HEK293 (cell line): ENCODE data around the gene CACNA2D4.

Experiments
- CTCF ChIA-PET: fragments of 350-600 bp; formaldehyde crosslinking; extraction: SDS; loops from one replicate; lab custom pipeline; 2021; ENCODE audit warnings: antibody characterized with exemption; lab: Yijun Ruan, JAX
- POLR2A ChIA-PET: fragments of 300-600 bp; formaldehyde crosslinking; extraction: SDS; loops from one replicate; lab custom pipeline; 2020; ENCODE audit warnings: antibody characterized with exemption, inconsistent platforms; lab: Yijun Ruan, JAX
- H3K27ac ChIP-seq: fragments of 200-500 bp; sonication (Bioruptor generic); 2 replicates; pipeline ENCODE4 v1.5.1; 2014; ENCODE audit warnings: low read depth, low read length, control low read depth, inconsistent platforms; ENCODE audit errors: extremely low read depth
- H3K36me3 ChIP-seq, 2 experiments: fragments of 200-500 bp in 1 of 2; sonication (Bioruptor generic) in 1 of 2; 1 replicate in 1 of 2; 2 replicates in 1 of 2; pipeline ENCODE4 v1.5.1; 2014 to 2017; ENCODE audit warnings: inconsistent platforms in 2 of 2, low read length in 2 of 2; ENCODE audit not compliant: control insufficient read depth in 2 of 2, insufficient read depth in 1 of 2
- H3K4me1 ChIP-seq: fragments of 200-500 bp; sonication (Bioruptor generic); 2 replicates; pipeline ENCODE4 v1.5.1; 2014; ENCODE audit warnings: mild to moderate bottlenecking, low read length, inconsistent platforms; ENCODE audit not compliant: control insufficient read depth, insufficient read depth
- H3K4me3 ChIP-seq: 2 replicates; pipeline ENCODE4 v1.5.1; 2011; ENCODE audit warnings: low read depth, mild to moderate bottlenecking, control low read depth, low read length, moderate library complexity
- H3K9me3 ChIP-seq: fragments of 200-500 bp; sonication (Bioruptor generic); 2 replicates; pipeline ENCODE4 v1.5.1; 2014; ENCODE audit warnings: low read depth, low read length, inconsistent platforms; ENCODE audit not compliant: control insufficient read depth, insufficient read depth
- HOXA7 ChIP-seq: sonication (generic); formaldehyde crosslinking; IDR thresholded peaks from 2 replicates; pipeline ENCODE4 v1.8.1; 2022; ENCODE audit warnings: missing genetic modification reagents, borderline replicate concordance
- MYNN ChIP-seq: fragments of 450-650 bp; formaldehyde crosslinking; IDR thresholded peaks from 2 replicates; pipeline ENCODE4 v1.5.1; 2016; ENCODE audit warnings: missing biosample characterization, missing genetic modification characterization, borderline replicate concordance
- RBAK ChIP-seq: fragments of 450-650 bp; formaldehyde crosslinking; IDR thresholded peaks from 2 replicates; pipeline ENCODE4 v1.5.1; 2016; ENCODE audit warnings: missing biosample characterization, missing genetic modification characterization
- YY1 ChIP-seq: fragments of 450-650 bp; formaldehyde crosslinking; IDR thresholded peaks from 2 replicates; pipeline ENCODE4 v1.5.1; 2018; ENCODE audit warnings: missing biosample characterization, missing genetic modification characterization
- ZBTB21 ChIP-seq: fragments of 450-650 bp; formaldehyde crosslinking; IDR thresholded peaks from 2 replicates; pipeline ENCODE4 v1.5.1; 2017; ENCODE audit warnings: missing biosample characterization, missing genetic modification characterization
- ZEB2 ChIP-seq: fragments of 450-650 bp; formaldehyde crosslinking; IDR thresholded peaks from 2 replicates; pipeline ENCODE4 v1.5.1; 2016; ENCODE audit warnings: missing biosample characterization, missing genetic modification characterization
- ZNF10 ChIP-seq: fragments of 450-650 bp; formaldehyde crosslinking; IDR thresholded peaks from 2 replicates; pipeline ENCODE4 v1.5.1; 2017; ENCODE audit warnings: missing biosample characterization, missing genetic modification characterization
- ZNF169 ChIP-seq: fragments of 450-650 bp; formaldehyde crosslinking; IDR thresholded peaks from 2 replicates; pipeline ENCODE4 v1.5.1; 2016; ENCODE audit warnings: missing biosample characterization, missing genetic modification characterization
- ZNF24 ChIP-seq: fragments of 450-650 bp; formaldehyde crosslinking; IDR thresholded peaks from 2 replicates; pipeline ENCODE4 v1.5.1; 2016; ENCODE audit warnings: missing biosample characterization, missing genetic modification characterization
- ZNF324 ChIP-seq: fragments of 450-650 bp; formaldehyde crosslinking; IDR thresholded peaks from 2 replicates; pipeline ENCODE4 v1.5.1; 2016; ENCODE audit warnings: missing biosample characterization, missing genetic modification characterization
- ZNF391 ChIP-seq: fragments of 450-650 bp; formaldehyde crosslinking; IDR thresholded peaks from 2 replicates; pipeline ENCODE4 v1.5.1; 2016; ENCODE audit warnings: low read depth, missing biosample characterization, missing genetic modification characterization, borderline replicate concordance
- ZNF394 ChIP-seq: fragments of 450-650 bp; formaldehyde crosslinking; IDR thresholded peaks from 2 replicates; pipeline ENCODE4 v1.5.1; 2016; ENCODE audit warnings: missing biosample characterization, missing genetic modification characterization, mild to moderate bottlenecking, moderate library complexity, borderline replicate concordance
- ZNF473 ChIP-seq: fragments of 450-650 bp; formaldehyde crosslinking; IDR thresholded peaks from 2 replicates; pipeline ENCODE4 v1.5.1; 2017; ENCODE audit warnings: missing biosample characterization, missing genetic modification characterization
- ZNF521 ChIP-seq: fragments of 450-650 bp; formaldehyde crosslinking; IDR thresholded peaks from 2 replicates; pipeline ENCODE4 v1.5.1; 2017; ENCODE audit warnings: missing biosample characterization, mild to moderate bottlenecking, missing genetic modification characterization
- ZNF596 ChIP-seq: fragments of 450-650 bp; IDR thresholded peaks from 2 replicates; pipeline ENCODE4 v1.5.0; 2018; ENCODE audit warnings: missing biosample characterization, mild to moderate bottlenecking, missing genetic modification characterization, moderate library complexity
- ZNF76 ChIP-seq: fragments of 450-650 bp; formaldehyde crosslinking; IDR thresholded peaks from 2 replicates; pipeline ENCODE4; 2016; ENCODE audit warnings: low read depth, missing biosample characterization, missing genetic modification characterization, borderline replicate concordance
- ZNF768 ChIP-seq: fragments of 450-650 bp; formaldehyde crosslinking; IDR thresholded peaks from 2 replicates; pipeline ENCODE4 v1.5.1; 2018; ENCODE audit warnings: missing biosample characterization, mild to moderate bottlenecking, missing genetic modification characterization
- ZNF776 ChIP-seq: fragments of 450-650 bp; formaldehyde crosslinking; IDR thresholded peaks from 2 replicates; pipeline ENCODE4 v1.5.0; 2017; ENCODE audit warnings: missing biosample characterization, missing genetic modification characterization, borderline replicate concordance
- ZNF792 ChIP-seq: fragments of 450-650 bp; formaldehyde crosslinking; IDR thresholded peaks from 2 replicates; pipeline ENCODE4 v1.5.1; 2016; ENCODE audit warnings: missing biosample characterization, missing genetic modification characterization
- TF ChIP-seq, protein P1 (sequence below): fragments of 450-650 bp; formaldehyde crosslinking; conservative IDR thresholded peaks from 2 replicates; pipeline ENCODE4 v1.5.1; 2016; ENCODE audit warnings: low read depth, missing biosample characterization, missing genetic modification characterization
- TF ChIP-seq, protein P2 (sequence below): fragments of 450-650 bp; formaldehyde crosslinking; IDR thresholded peaks from 2 replicates; pipeline ENCODE4 v1.5.1; 2016; ENCODE audit warnings: missing biosample characterization, missing genetic modification characterization, borderline replicate concordance

The CACNA2D4 gene

DNA sequence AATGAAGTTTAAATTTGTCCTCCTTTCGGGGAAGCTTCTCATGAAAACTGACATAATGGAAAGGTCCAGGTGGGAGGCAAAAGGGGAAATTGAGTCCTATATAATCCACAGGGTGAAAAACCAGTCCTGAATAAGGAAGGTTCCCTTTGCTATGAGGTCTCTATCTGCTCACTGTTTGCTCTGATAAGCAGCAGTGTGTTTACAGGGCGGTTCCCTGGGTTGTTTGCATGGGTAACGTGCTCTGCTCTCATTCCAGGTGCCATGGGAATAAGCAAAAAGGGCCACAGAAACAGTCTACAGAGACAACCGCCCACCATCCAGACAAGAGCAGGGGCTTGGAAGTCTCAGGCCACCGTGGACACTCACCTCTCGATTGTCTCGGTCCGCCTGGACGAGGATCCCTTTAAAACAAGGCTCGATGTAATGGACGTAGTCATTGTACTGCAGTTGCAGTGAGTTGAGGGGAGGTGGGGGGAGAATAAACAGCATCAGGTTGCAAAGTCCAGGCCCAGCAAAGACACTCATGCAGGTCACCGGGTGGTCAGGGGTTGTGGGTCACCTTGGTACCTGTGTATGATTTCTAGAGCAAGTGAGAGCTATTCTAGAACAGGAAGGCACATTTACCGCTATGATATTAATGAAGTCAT is 32.7 kb downstream of the CACNA2D4 start:
- POLR2A ChIA-PET: no interaction called here
- TF ChIP-seq MYNN (tag by site-specific recombination) (no peak), ZNF768 (tag by site-specific recombination) (no peak), ZNF24 (tag by site-specific recombination) (no peak), ZBTB21 (no peak), HOXA7 (CRISPR knock-in tag) (no peak), ZNF76 (tag by site-specific recombination) (no peak)
- Histone ChIP-seq H3K27ac (no peak overlapping the region), H3K36me3 (no peaks in the 10 kb centered on the region), H3K4me3 (no peak overlapping the region), H3K9me3 (no peaks in the 10 kb centered on the region), H3K4me1 (no peaks in the 10 kb centered on the region)
- CTCF ChIA-PET: interaction anchor here (0.6 kb wide), 1 partner anchor 1157 kb away, joined by 3 read pairs; no protein-coding TSS in a partner anchor

DNA sequence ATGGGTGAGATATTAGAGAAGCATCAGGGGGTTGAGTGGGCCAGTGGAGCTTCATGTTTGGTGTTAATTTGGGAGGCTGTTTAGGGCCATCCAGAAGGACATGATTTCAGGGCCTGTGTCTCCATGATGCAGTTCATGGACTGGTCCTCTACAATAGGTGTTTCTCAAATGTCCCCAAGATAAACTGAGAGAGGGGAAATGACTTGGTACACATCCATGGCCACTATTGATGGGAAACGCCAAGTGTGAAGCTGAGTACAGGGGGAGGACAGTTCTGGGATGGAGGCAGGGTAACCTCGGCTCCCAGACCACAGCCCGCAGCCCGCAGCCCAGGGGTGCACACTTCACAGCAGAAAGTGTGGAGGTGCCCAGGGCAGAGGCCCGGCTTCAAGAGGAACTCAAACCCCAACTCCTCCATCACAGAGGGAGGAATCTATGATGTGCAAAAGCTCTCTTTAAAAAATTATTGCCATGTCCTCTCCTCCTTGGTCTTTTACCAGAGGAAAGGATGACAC is 33.3 kb downstream of the CACNA2D4 start:
- TF ChIP-seq ZNF596: no peak
- no peak for TF ChIP-seq ZEB2
- POLR2A ChIA-PET: no interaction called here
- CTCF ChIA-PET: no interaction called here
- H3K36me3 ChIP-seq: no peaks in the 10 kb centered on the region
- H3K27ac ChIP-seq: no peak overlapping the region
- H3K4me3 ChIP-seq: no peak overlapping the region
- no peaks in the 10 kb centered on the region for H3K9me3 ChIP-seq
- H3K4me1 ChIP-seq: no peaks in the 10 kb centered on the region

DNA sequence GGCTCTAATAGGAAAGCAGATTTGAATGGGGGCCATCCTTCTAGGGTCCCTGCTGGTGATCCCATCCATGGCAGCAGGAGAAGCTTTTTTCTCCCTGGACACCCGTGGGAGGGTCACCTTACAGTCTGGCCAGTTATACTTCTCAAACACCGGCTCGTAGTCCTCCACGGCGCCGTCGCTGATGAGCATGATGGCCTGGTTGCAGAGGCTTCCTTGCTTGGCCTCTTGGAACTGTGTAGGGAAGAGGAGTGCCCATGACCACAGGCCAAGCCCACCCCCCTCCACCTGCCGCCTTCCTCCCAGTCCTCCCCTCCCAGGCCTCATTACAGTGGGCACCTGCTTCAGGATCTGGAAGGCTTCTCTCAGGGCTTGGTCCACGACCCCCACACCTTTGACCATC is 33.8 kb downstream of the CACNA2D4 start:
- Histone ChIP-seq H3K27ac (no peak overlapping the region), H3K9me3 (no peaks in the 10 kb centered on the region), H3K4me3 (no peak overlapping the region)
- CTCF ChIA-PET: no interaction called here
- POLR2A ChIA-PET: no interaction called here
- TF ChIP-seq ZNF394 (tag by site-specific recombination): no peak
- no peak for TF ChIP-seq ZNF792 (tag by site-specific recombination)
- no peak for TF ChIP-seq YY1 (tag by site-specific recombination)
- no peak for TF ChIP-seq ZNF324
- TF ChIP-seq RBAK (tag by site-specific recombination): no peak
- TF ChIP-seq ZNF776: no peak
- TF ChIP-seq ZNF169: no peak
- no peak for TF ChIP-seq ZNF473 (tag by site-specific recombination)
- TF ChIP-seq, protein P1, sequence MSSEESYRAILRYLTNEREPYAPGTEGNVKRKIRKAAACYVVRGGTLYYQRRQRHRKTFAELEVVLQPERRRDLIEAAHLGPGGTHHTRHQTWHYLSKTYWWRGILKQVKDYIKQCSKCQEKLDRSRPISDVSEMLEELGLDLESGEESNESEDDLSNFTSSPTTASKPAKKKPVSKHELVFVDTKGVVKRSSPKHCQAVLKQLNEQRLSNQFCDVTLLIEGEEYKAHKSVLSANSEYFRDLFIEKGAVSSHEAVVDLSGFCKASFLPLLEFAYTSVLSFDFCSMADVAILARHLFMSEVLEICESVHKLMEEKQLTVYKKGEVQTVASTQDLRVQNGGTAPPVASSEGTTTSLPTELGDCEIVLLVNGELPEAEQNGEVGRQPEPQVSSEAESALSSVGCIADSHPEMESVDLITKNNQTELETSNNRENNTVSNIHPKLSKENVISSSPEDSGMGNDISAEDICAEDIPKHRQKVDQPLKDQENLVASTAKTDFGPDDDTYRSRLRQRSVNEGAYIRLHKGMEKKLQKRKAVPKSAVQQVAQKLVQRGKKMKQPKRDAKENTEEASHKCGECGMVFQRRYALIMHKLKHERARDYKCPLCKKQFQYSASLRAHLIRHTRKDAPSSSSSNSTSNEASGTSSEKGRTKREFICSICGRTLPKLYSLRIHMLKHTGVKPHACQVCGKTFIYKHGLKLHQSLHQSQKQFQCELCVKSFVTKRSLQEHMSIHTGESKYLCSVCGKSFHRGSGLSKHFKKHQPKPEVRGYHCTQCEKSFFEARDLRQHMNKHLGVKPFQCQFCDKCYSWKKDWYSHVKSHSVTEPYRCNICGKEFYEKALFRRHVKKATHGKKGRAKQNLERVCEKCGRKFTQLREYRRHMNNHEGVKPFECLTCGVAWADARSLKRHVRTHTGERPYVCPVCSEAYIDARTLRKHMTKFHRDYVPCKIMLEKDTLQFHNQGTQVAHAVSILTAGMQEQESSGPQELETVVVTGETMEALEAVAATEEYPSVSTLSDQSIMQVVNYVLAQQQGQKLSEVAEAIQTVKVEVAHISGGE (tag by site-specific recombination): no peak
- no peak for TF ChIP-seq ZNF391 (tag by site-specific recombination)
- TF ChIP-seq, protein P2, sequence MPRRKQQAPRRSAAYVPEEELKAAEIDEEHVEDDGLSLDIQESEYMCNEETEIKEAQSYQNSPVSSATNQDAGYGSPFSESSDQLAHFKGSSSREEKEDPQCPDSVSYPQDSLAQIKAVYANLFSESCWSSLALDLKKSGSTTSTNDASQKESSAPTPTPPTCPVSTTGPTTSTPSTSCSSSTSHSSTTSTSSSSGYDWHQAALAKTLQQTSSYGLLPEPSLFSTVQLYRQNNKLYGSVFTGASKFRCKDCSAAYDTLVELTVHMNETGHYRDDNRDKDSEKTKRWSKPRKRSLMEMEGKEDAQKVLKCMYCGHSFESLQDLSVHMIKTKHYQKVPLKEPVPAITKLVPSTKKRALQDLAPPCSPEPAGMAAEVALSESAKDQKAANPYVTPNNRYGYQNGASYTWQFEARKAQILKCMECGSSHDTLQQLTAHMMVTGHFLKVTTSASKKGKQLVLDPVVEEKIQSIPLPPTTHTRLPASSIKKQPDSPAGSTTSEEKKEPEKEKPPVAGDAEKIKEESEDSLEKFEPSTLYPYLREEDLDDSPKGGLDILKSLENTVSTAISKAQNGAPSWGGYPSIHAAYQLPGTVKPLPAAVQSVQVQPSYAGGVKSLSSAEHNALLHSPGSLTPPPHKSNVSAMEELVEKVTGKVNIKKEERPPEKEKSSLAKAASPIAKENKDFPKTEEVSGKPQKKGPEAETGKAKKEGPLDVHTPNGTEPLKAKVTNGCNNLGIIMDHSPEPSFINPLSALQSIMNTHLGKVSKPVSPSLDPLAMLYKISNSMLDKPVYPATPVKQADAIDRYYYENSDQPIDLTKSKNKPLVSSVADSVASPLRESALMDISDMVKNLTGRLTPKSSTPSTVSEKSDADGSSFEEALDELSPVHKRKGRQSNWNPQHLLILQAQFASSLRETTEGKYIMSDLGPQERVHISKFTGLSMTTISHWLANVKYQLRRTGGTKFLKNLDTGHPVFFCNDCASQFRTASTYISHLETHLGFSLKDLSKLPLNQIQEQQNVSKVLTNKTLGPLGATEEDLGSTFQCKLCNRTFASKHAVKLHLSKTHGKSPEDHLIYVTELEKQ (tag by site-specific recombination): no peak
- TF ChIP-seq ZNF521 (tag by site-specific recombination): no peak
- no peak for TF ChIP-seq ZNF10
- TF ChIP-seq, all 188 proteins: peak for 0
- H3K4me1 ChIP-seq: no peaks in the 10 kb centered on the region
- no peaks in the 10 kb centered on the region for H3K36me3 ChIP-seq
